K562 (cell line): ENCODE data around the gene GKAP1. TPM values are rescaled to one million over a fixed set of nuclear protein-coding genes. Genes with fewer than 3 reads are reported as not detected.

Experiments used
- ATAC-seq: fragments of 200-7000 bp; cut with Tn5 transposase; 3 replicates; pipeline ENCODE4 v1.9.1; 2020; ENCODE audit warnings: moderate library complexity
- BruUV-seq: library from RNA; stranded (reverse); fragments of 400-500 nt; replicated peaks from 2 replicates; lab custom pipeline; 2021; lab: Mats Ljungman, UMichigan
- CTCF ChIA-PET: fragments of 300-600 bp; formaldehyde crosslinking; extraction: SDS; loops from one replicate; lab custom pipeline; 2021; ENCODE audit warnings: low intra/inter-chr PET ratio; lab: Yijun Ruan, JAX
- POLR2A ChIA-PET: fragments of 300-600, 350-650 bp; sonication (Branson Sonifier 250); formaldehyde crosslinking; extraction: SDS; loops from one replicate; lab custom pipeline; 2021; ENCODE audit warnings: antibody characterized with exemption, inconsistent platforms; lab: Yijun Ruan, JAX
- DNase-seq, 4 experiments: peaks; one replicate each; pipeline versions ENCODE4 v3.0.0 to v3.0.0-alpha.2; 2011 to 2018; ENCODE audit warnings: low spot score in 3 of 4, mixed read lengths in 3 of 4; ENCODE audit errors: extremely low read depth in 1 of 4
- FAIRE-seq: peaks from 2 replicates; lab custom pipeline; 2011; peaks lifted over from hg19 to GRCh38; lab: Jason Lieb, UNC
- H2AFZ ChIP-seq: 2 replicates; pipeline ENCODE4 v1.6.0; 2011; ENCODE audit warnings: low read depth, low read length, control low read depth, inconsistent platforms
- H3K27ac ChIP-seq: fragments of 200-600 bp; 3 replicates; pipeline ENCODE4 v1.8.0; 2011; ENCODE audit warnings: low read depth, mild to moderate bottlenecking, control low read depth, inconsistent platforms, low read length, moderate library complexity, mixed read lengths; ENCODE audit errors: extremely low read depth
- H3K27me3 ChIP-seq, 2 experiments: fragments of 300-600 bp in 1 of 2; 2 replicates in 1 of 2; 3 replicates in 1 of 2; pipeline versions ENCODE4 v1.6.0 to v1.8.0; 2011; ENCODE audit warnings: inconsistent platforms in 2 of 2, low read length in 2 of 2, mild to moderate bottlenecking in 1 of 2, mixed read lengths in 1 of 2, moderate library complexity in 1 of 2; ENCODE audit not compliant: control insufficient read depth in 2 of 2, insufficient read depth in 2 of 2
- H3K36me3 ChIP-seq: fragments of 300-600 bp; 3 replicates; pipeline ENCODE4 v1.8.0; 2011; ENCODE audit warnings: mild to moderate bottlenecking, low read length, inconsistent platforms; ENCODE audit not compliant: control insufficient read depth, insufficient read depth
- H3K4me1 ChIP-seq, 2 experiments: fragments of 200-600 bp in 1 of 2; replicated peaks in 1 of 2; 2 replicates in 1 of 2; 3 replicates in 1 of 2; pipeline versions ENCODE4 v1.5.1 to v1.8.0; 2011; ENCODE audit warnings: inconsistent platforms in 2 of 2, low read length in 2 of 2, mild to moderate bottlenecking in 1 of 2, mixed read lengths in 1 of 2, moderate library complexity in 1 of 2; ENCODE audit not compliant: control insufficient read depth in 2 of 2, insufficient read depth in 2 of 2
- H3K4me2 ChIP-seq: 2 replicates; pipeline ENCODE4 v1.6.1; 2011; ENCODE audit warnings: low read length, control low read depth, inconsistent platforms, mixed read lengths; ENCODE audit not compliant: insufficient read depth
- H3K4me3 ChIP-seq: fragments of 200-600 bp; sonication (generic), shearing (Covaris generic); 2 replicates; pipeline ENCODE4 v1.5.1; 2016; ENCODE audit warnings: control low read depth, inconsistent platforms
- H3K79me2 ChIP-seq: fragments of 200-600 bp; 3 replicates; pipeline ENCODE4 v1.8.0; 2011; ENCODE audit warnings: low read length, inconsistent platforms; ENCODE audit not compliant: control insufficient read depth, insufficient read depth
- H3K9ac ChIP-seq, 2 experiments: 2 replicates each; pipeline versions ENCODE4 v1.6.0 to v1.6.1; 2011; ENCODE audit warnings: low read depth in 2 of 2, low read length in 2 of 2, control low read depth in 1 of 2, inconsistent platforms in 1 of 2, mild to moderate bottlenecking in 1 of 2, mixed read lengths in 1 of 2; ENCODE audit not compliant: insufficient read depth in 1 of 2
- H3K9me1 ChIP-seq: one replicate; pipeline ENCODE4 v1.6.0; 2011; ENCODE audit warnings: inconsistent platforms, mild to moderate bottlenecking, low read length, moderate library complexity; ENCODE audit not compliant: control insufficient read depth, insufficient read depth
- H3K9me3 ChIP-seq: replicated peaks from 2 replicates; pipeline ENCODE4 v1.5.1; 2011; ENCODE audit warnings: low read depth, low read length, inconsistent platforms; ENCODE audit not compliant: control insufficient read depth, insufficient read depth
- H4K20me1 ChIP-seq: replicated peaks from 2 replicates; pipeline ENCODE4 v1.6.1; 2011; ENCODE audit warnings: low read length, inconsistent platforms, mixed read lengths; ENCODE audit not compliant: control insufficient read depth, insufficient read depth
- BCOR ChIP-seq: fragments of 450-650 bp; IDR thresholded peaks from 2 replicates; pipeline ENCODE4 v1.6.1; 2016
- GMEB1 ChIP-seq: fragments of 250-450 bp; sonication (Bioruptor Pico); IDR thresholded peaks from 2 replicates; pipeline ENCODE4 v1.4.0; 2020; ENCODE audit warnings: mild to moderate bottlenecking
- HBP1 ChIP-seq: fragments of 450-650 bp; formaldehyde crosslinking; IDR thresholded peaks from 2 replicates; pipeline ENCODE4 v1.4.0; 2022; ENCODE audit warnings: missing genetic modification characterization
- NCOR1 ChIP-seq: fragments of 450-650 bp; IDR thresholded peaks from 2 replicates; pipeline ENCODE4 v1.6.1; 2016; ENCODE audit warnings: mild to moderate bottlenecking, moderate library complexity
- NFE2L1 ChIP-seq: fragments of 450-650 bp; IDR thresholded peaks from 2 replicates; pipeline ENCODE4 v1.6.1; 2016; ENCODE audit warnings: missing genetic modification characterization, low read depth, mild to moderate bottlenecking, missing compliant biosample characterization, moderate library complexity, borderline replicate concordance
- NR2F6 ChIP-seq: fragments of 450-650 bp; formaldehyde crosslinking; IDR thresholded peaks from 2 replicates; pipeline ENCODE4 v1.4.0; 2020; ENCODE audit warnings: mild to moderate bottlenecking
- NR3C1 ChIP-seq: sonication (generic); formaldehyde crosslinking; IDR thresholded peaks from 2 replicates; pipeline ENCODE4 v1.8.1; 2022; ENCODE audit warnings: missing genetic modification reagents
- SMARCA5 ChIP-seq: fragments of 450-650 bp; IDR thresholded peaks from 2 replicates; pipeline ENCODE4 v1.6.1; 2016
- TBP ChIP-seq: optimal IDR thresholded peaks from 2 replicates; pipeline ENCODE3; 2011; ENCODE audit warnings: low read depth, low read length, improper control_type of control experiment
- in situ Hi-C: fragments of 300-500 bp; cut with MboI; formaldehyde crosslinking; loops from 4 replicates; pipeline ENCODE4 v1.15.0; 2018; ENCODE audit warnings: inconsistent platforms, mixed read lengths
- intact Hi-C: fragments of 100-400 bp; cut with micrococcal nuclease; formaldehyde crosslinking; loops from 2 replicates; pipeline ENCODE4 v1.14.2; 2022
- polyA plus RNA-seq, 8 experiments: library from polyadenylated mRNA; depleted of rRNA in 4 of 8; stranded (reverse) in 5 of 8; unstranded in 3 of 8; fragments of >200 nt; fragmentation: Nextera tagmentation in 2 of 8; fragmentation: Illumina TruSeq in 1 of 8; extraction: Ambion mirVana in 2 of 8; extraction: Trizol in 1 of 8; gene quantifications; 2 replicates each; pipeline versions ENCODE4 v1.2.1 to v1.2.3, GENCODE V29; 2011 to 2014; ENCODE audit warnings: inconsistent platforms in 1 of 8, missing spikeins in 1 of 8
- total RNA-seq, 7 experiments: library from RNA; depleted of rRNA in 6 of 7; stranded (reverse); fragments of >200 nt in 6 of 7; fragmentation: Illumina TruSeq in 2 of 7; extraction: Trizol in 2 of 7; gene quantifications; 2 replicates each; pipeline versions ENCODE4 v1.2.1 to v1.2.3, GENCODE V29; 2011 to 2021; ENCODE audit warnings: low replicate concordance in 1 of 7
- TF ChIP-seq, protein P1 (sequence below): sonication (generic); formaldehyde crosslinking; IDR thresholded peaks from 2 replicates; pipeline ENCODE4 v1.5.0; 2020; ENCODE audit warnings: missing genetic modification reagents
- TF ChIP-seq, protein P2 (sequence below): sonication (generic); formaldehyde crosslinking; IDR thresholded peaks from 2 replicates; pipeline ENCODE4 v1.9.0; 2022; ENCODE audit warnings: mild to moderate bottlenecking, missing genetic modification reagents
- TF ChIP-seq, protein P3 (sequence below), 2 experiments: IDR thresholded peaks in 1 of 2; conservative IDR thresholded peaks in 1 of 2; 2 replicates each; pipeline ENCODE4 v1.6.1; 2016; ENCODE audit warnings: low read depth in 2 of 2, mild to moderate bottlenecking in 1 of 2, missing compliant biosample characterization in 1 of 2, missing genetic modification characterization in 1 of 2, moderate library complexity in 1 of 2

Gene GKAP1
- total and polyA plus RNA-seq, 9 of the 15 experiments (the other 6 are each of a cell fraction or from before 2014, with no cell fraction given): 1.0 to 3.8 (median 2.7) TPM

GRCh38 chr9:83728591-83729368 is 88.8 kb downstream of the GKAP1 start (continued):
- peak; percentile 83; the same call in 1 of the 2 replicates for TF ChIP-seq SMARCA5
- 0 out of 2 replicates have a peak, but pooled peaks have one; percentile 34 for TF ChIP-seq BCOR
- peak; percentile 35; the same call in 1 of the 2 replicates for TF ChIP-seq NCOR1
- TF ChIP-seq, all 486 proteins: peak for 12; not testable (repeated sequence) for 474

GRCh38 chr9:83724436-83724835 is 93.1 kb downstream of the GKAP1 start:
- ATAC-seq (no peak), FAIRE-seq (no peak), DNase-seq (no peak)
- H3K9me3 ChIP-seq: no peaks in the 10 kb centered on the region
- ChIA-PET CTCF (no interaction called here), POLR2A (interaction anchor here (1.4 to 1.8 kb wide), 2 partner anchors 17 to 22 kb away, joined by 4 to 5 read pairs; partner anchors contain the start of gene UBQLN1)
- H3K36me3 ChIP-seq: no peaks in the 10 kb centered on the region
- no peaks in the 10 kb centered on the region for H4K20me1 ChIP-seq
- in situ Hi-C loops: no loop called here
- no peak overlapping the region for H3K4me3 ChIP-seq
- no peak overlapping the region for H3K27ac ChIP-seq
- H3K9ac ChIP-seq: no peak overlapping the region
- H3K79me2 ChIP-seq: no peaks in the 10 kb centered on the region
- no TSS peak for BruUV-seq
- no peaks in the 10 kb centered on the region for H3K27me3 ChIP-seq
- no peak overlapping the region for H3K4me2 ChIP-seq
- H3K9me1 ChIP-seq: no peaks in the 10 kb centered on the region
- intact Hi-C loops: no loop called here
- no peak overlapping the region for H2AFZ ChIP-seq
- peaks cover 0 to 3% of the 10 kb centered on the region in 2 experiments; a peak in 2 of 5 replicates for H3K4me1 ChIP-seq
- TF ChIP-seq, protein P1, sequence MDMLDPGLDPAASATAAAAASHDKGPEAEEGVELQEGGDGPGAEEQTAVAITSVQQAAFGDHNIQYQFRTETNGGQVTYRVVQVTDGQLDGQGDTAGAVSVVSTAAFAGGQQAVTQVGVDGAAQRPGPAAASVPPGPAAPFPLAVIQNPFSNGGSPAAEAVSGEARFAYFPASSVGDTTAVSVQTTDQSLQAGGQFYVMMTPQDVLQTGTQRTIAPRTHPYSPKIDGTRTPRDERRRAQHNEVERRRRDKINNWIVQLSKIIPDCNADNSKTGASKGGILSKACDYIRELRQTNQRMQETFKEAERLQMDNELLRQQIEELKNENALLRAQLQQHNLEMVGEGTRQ (CRISPR knock-in tag): no peak
- TF ChIP-seq TBP (no peak), HBP1 (CRISPR knock-in tag) (no peak), NFE2L1 (no peak), NR3C1 (no peak), GMEB1 (CRISPR knock-in tag) (no peak), NR2F6 (CRISPR knock-in tag) (no peak)
- TF ChIP-seq, protein P2, sequence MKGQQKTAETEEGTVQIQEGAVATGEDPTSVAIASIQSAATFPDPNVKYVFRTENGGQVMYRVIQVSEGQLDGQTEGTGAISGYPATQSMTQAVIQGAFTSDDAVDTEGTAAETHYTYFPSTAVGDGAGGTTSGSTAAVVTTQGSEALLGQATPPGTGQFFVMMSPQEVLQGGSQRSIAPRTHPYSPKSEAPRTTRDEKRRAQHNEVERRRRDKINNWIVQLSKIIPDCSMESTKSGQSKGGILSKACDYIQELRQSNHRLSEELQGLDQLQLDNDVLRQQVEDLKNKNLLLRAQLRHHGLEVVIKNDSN (CRISPR knock-in tag): no peak
- TF ChIP-seq, protein P3, sequence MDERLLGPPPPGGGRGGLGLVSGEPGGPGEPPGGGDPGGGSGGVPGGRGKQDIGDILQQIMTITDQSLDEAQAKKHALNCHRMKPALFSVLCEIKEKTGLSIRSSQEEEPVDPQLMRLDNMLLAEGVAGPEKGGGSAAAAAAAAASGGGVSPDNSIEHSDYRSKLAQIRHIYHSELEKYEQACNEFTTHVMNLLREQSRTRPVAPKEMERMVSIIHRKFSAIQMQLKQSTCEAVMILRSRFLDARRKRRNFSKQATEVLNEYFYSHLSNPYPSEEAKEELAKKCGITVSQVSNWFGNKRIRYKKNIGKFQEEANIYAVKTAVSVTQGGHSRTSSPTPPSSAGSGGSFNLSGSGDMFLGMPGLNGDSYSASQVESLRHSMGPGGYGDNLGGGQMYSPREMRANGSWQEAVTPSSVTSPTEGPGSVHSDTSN (CRISPR knock-in tag; IDR thresholded peaks at IDR 0.05; ENCODE audit: low read depth): no peak
- TF ChIP-seq, protein P3 (tag; conservative IDR thresholded peaks at IDR 0.05; ENCODE audit: low read depth): no peak
